SJSA1 (cell line): Measurements from ENCODE around the gene GRIN1. TPM values are rescaled to one million over a fixed set of nuclear protein-coding genes. Genes with fewer than 3 reads are reported as not detected.

Experiments used
- DNase-seq, 2 experiments: peaks; one replicate each; pipeline ENCODE4 v3.0.0-alpha.2; 2015 to 2020; ENCODE audit warnings: low spot score in 2 of 2, low read depth in 1 of 2
- H3K27ac ChIP-seq: fragments of 250-450 bp; sonication (Bioruptor Pico); 2 replicates; pipeline ENCODE4 v1.5.1; 2020; ENCODE audit warnings: mild to moderate bottlenecking, moderate library complexity
- H3K27me3 ChIP-seq: fragments of 250-450 bp; sonication (Bioruptor Pico); replicated peaks from 2 replicates; pipeline ENCODE4 v1.5.1; 2020; ENCODE audit warnings: mild to moderate bottlenecking, moderate library complexity
- H3K36me3 ChIP-seq: fragments of 250-450 bp; sonication (Bioruptor Pico); 2 replicates; pipeline ENCODE4 v1.5.1; 2020; ENCODE audit warnings: mild to moderate bottlenecking
- H3K4me1 ChIP-seq: fragments of 250-450 bp; sonication (Bioruptor Pico); replicated peaks from 2 replicates; pipeline ENCODE4 v1.6.1; 2021; ENCODE audit warnings: mild to moderate bottlenecking
- H3K4me3 ChIP-seq: fragments of 250-450 bp; sonication (Bioruptor Pico); 2 replicates; pipeline ENCODE4 v1.5.1; 2020; ENCODE audit warnings: mild to moderate bottlenecking
- H3K9me3 ChIP-seq: fragments of 250-450 bp; sonication (Bioruptor Pico); replicated peaks from 2 replicates; pipeline ENCODE4 v1.5.1; 2020; ENCODE audit warnings: mild to moderate bottlenecking
- total RNA-seq: library from RNA; depleted of rRNA; stranded (reverse); fragments of >200 nt; shearing (Covaris generic); gene quantifications from 2 replicates; pipeline ENCODE4 v1.2.3, GENCODE V29; 2014

GRIN1 gene
- total RNA-seq, 1 experiment from 2014 or later, result not detected

- H3K4me1 ChIP-seq, result peaks cover 8% of the 10 kb centered on the region; the same call in 1 of the 2 replicates
- H3K9me3 ChIP-seq, result no peaks in the 10 kb centered on the region
- no peak overlapping the region for H3K4me3 ChIP-seq
- H3K36me3 ChIP-seq, result peaks cover 18% of the 10 kb centered on the region
- DNase-seq, result no peak
- H3K27me3 ChIP-seq, result no peaks in the 10 kb centered on the region
- H3K27ac ChIP-seq, result no peak overlapping the region
Measured at GRCh38 chr9:137195525-137196220, 56.7 kb downstream of the GRIN1 start.

- Histone ChIP-seq H3K4me3 (no peak overlapping the region), H3K9me3 (no peaks in the 10 kb centered on the region), H3K36me3 (no peaks in the 10 kb centered on the region; the same call in 1 of the 2 replicates), H3K27ac (no peak overlapping the region), H3K27me3 (no peaks in the 10 kb centered on the region), H3K4me1 (peaks cover 8% of the 10 kb centered on the region)
- DNase-seq, result no peak
Measured at GRCh38 chr9:137198051-137198901, 59.3 kb downstream of the GRIN1 start.

- no peak for DNase-seq
- no peaks in the 10 kb centered on the region for H3K27me3 ChIP-seq
- no peaks in the 10 kb centered on the region for H3K9me3 ChIP-seq
- no peak overlapping the region for H3K4me3 ChIP-seq
- no peak overlapping the region for H3K27ac ChIP-seq
- peaks cover 8% of the 10 kb centered on the region for H3K4me1 ChIP-seq
- peaks cover under 1% of the 10 kb centered on the region; the same call in 1 of the 2 replicates for H3K36me3 ChIP-seq
Measured at GRCh38 chr9:137198902-137199283, 59.9 kb downstream of the GRIN1 start.

- Histone ChIP-seq H3K27me3 (no peaks in the 10 kb centered on the region), H3K36me3 (peaks cover 6% of the 10 kb centered on the region; the same call in 1 of the 2 replicates), H3K4me3 (peak overlapping the region; percentile 77), H3K4me1 (peaks cover 15% of the 10 kb centered on the region), H3K9me3 (no peaks in the 10 kb centered on the region), H3K27ac (no peak overlapping the region)
- DNase-seq, result no peak
Measured at GRCh38 chr9:137199411-137200121, 60.6 kb downstream of the GRIN1 start.

- Histone ChIP-seq H3K27ac (no peak within 1 kb of the TSS), H3K36me3 (peaks cover 14% of the 10 kb centered on the region; the same call in 1 of the 2 replicates)
Measured at GRCh38 chr9:137200311-137201204, 61.6 kb downstream of the GRIN1 start, which contains the start of gene TPRN. TSS of gene TPRN (minus strand) at chr9:137200741. CDS start at chr9:137200711, 30 bp downstream.

GRCh38 chr9:137201205-137201868, 62.4 kb downstream of the GRIN1 start:
- H3K27me3 ChIP-seq, result no peaks in the 10 kb centered on the region
- H3K36me3 ChIP-seq, result peaks cover 16% of the 10 kb centered on the region; the same call in 1 of the 2 replicates
- peak overlapping the region; percentile 77 for H3K4me3 ChIP-seq
- DNase-seq, result no peak
- H3K27ac ChIP-seq, result no peak overlapping the region
- H3K9me3 ChIP-seq, result no peaks in the 10 kb centered on the region
- H3K4me1 ChIP-seq, result peaks cover 21% of the 10 kb centered on the region

More at GRCh38 chr9:137200311-137201204, 61.6 kb downstream of the GRIN1 start, which contains the start of gene TPRN:
- H3K4me3 ChIP-seq, result peak within 1 kb of the TSS; percentile 77
- H3K4me1 ChIP-seq, result peaks cover 19% of the 10 kb centered on the region
- no peaks in the 10 kb centered on the region for H3K27me3 ChIP-seq
- peak; percentile 98 to 99 for DNase-seq
- H3K9me3 ChIP-seq, result no peaks in the 10 kb centered on the region

- H3K4me3 ChIP-seq, result no peak overlapping the region
- H3K9me3 ChIP-seq, result no peaks in the 10 kb centered on the region
- no peak for DNase-seq
- H3K27ac ChIP-seq, result no peak overlapping the region
- H3K4me1 ChIP-seq, result peaks cover 27% of the 10 kb centered on the region
- H3K36me3 ChIP-seq, result peaks cover 30% of the 10 kb centered on the region
- H3K27me3 ChIP-seq, result no peaks in the 10 kb centered on the region
Measured at GRCh38 chr9:137202966-137203365, 64.0 kb downstream of the GRIN1 start.

- peak overlapping the region; percentile 88 for H3K4me3 ChIP-seq
- no peak for DNase-seq
- H3K27ac ChIP-seq, result no peak overlapping the region
Measured at GRCh38 chr9:137204731-137205125, 65.8 kb downstream of the GRIN1 start.

GRCh38 chr9:137205126-137206069, 66.4 kb downstream of the GRIN1 start, which contains the start of the genes NDOR1 and TMEM203:
TSS of gene NDOR1 (plus strand) at chr9:137205700. CDS start at chr9:137205778, 78 bp downstream.
TSS of gene TMEM203 (minus strand) at chr9:137205648. CDS start at chr9:137205414, 234 bp downstream.
- peaks cover 19% of the 10 kb centered on the region for H3K4me1 ChIP-seq
- H3K4me3 ChIP-seq, result peak within 1 kb of the TSS; percentile 88
- H3K9me3 ChIP-seq, result no peaks in the 10 kb centered on the region
- peak; percentile 74 to 88 for DNase-seq
- H3K36me3 ChIP-seq, result peaks cover 43% of the 10 kb centered on the region
- peak within 1 kb of the TSS; percentile 46 for H3K27ac ChIP-seq
- no peaks in the 10 kb centered on the region for H3K27me3 ChIP-seq

More at GRCh38 chr9:137204731-137205125, 65.8 kb downstream of the GRIN1 start:
- H3K4me1 ChIP-seq, result peaks cover 20% of the 10 kb centered on the region
- H3K27me3 ChIP-seq, result no peaks in the 10 kb centered on the region
- H3K9me3 ChIP-seq, result no peaks in the 10 kb centered on the region
- peaks cover 40% of the 10 kb centered on the region for H3K36me3 ChIP-seq

GRCh38 chr9:137206602-137207001, 67.6 kb downstream of the GRIN1 start:
- H3K27me3 ChIP-seq, result no peaks in the 10 kb centered on the region
- H3K9me3 ChIP-seq, result no peaks in the 10 kb centered on the region
- peaks cover 43% of the 10 kb centered on the region for H3K36me3 ChIP-seq
- DNase-seq, result no peak
- peaks cover 19% of the 10 kb centered on the region for H3K4me1 ChIP-seq
- peak overlapping the region; percentile 88 for H3K4me3 ChIP-seq
- H3K27ac ChIP-seq, result no peak overlapping the region

- Histone ChIP-seq H3K27me3 (no peaks in the 10 kb centered on the region), H3K9me3 (no peaks in the 10 kb centered on the region), H3K36me3 (peaks cover 61% of the 10 kb centered on the region), H3K4me3 (no peak overlapping the region), H3K27ac (no peak overlapping the region), H3K4me1 (peaks cover 4% of the 10 kb centered on the region)
- no peak for DNase-seq
Measured at GRCh38 chr9:137211532-137211931, 72.6 kb downstream of the GRIN1 start.
